Activated CD8-positive, alpha-beta T cell treated with anti-CD3 and anti-CD28 coated beads for 36 hours (primary cell): ENCODE measurements around the gene PALLD. TPM values are rescaled to one million over a fixed set of nuclear protein-coding genes. Genes with fewer than 3 reads are reported as not detected.

Experiments used
- ATAC-seq: fragments of 200-7000 bp; cut with Tn5 transposase; one replicate; pipeline ENCODE4 v1.10.0; 2021; ENCODE audit warnings: mild to moderate bottlenecking, moderate library complexity
- CTCF ChIA-PET: fragments of 350-600 bp; sonication (Branson Sonifier 250); formaldehyde crosslinking; loops from one replicate; lab custom pipeline; 2021; ENCODE audit warnings: antibody characterized with exemption; lab: Charles Lee
- POLR2A ChIA-PET: fragments of 350-600 bp; sonication (Branson Sonifier 250); formaldehyde crosslinking; loops from one replicate; lab custom pipeline; 2021; ENCODE audit warnings: antibody characterized with exemption; lab: Charles Lee
- DNase-seq: peaks from one replicate; pipeline ENCODE4 v3.0.0-alpha.2; 2020
- H3K27ac Mint-ChIP-seq: one replicate; pipeline ENCODE4 v1.8.0; 2021; ENCODE audit warnings: mild to moderate bottlenecking, mixed read lengths
- H3K27me3 Mint-ChIP-seq: one replicate; pipeline ENCODE4 v1.8.0; 2021; ENCODE audit warnings: mixed read lengths
- H3K36me3 Mint-ChIP-seq: one replicate; pipeline ENCODE4 v1.8.0; 2021; ENCODE audit warnings: low read depth, mixed read lengths
- H3K4me1 Mint-ChIP-seq: one replicate; pipeline ENCODE4 v1.8.0; 2021; ENCODE audit warnings: low read depth, mixed read lengths
- H3K4me3 Mint-ChIP-seq: one replicate; pipeline ENCODE4 v1.8.0; 2021; ENCODE audit warnings: mild to moderate bottlenecking, moderate library complexity, mixed read lengths
- H3K9me3 Mint-ChIP-seq: one replicate; pipeline ENCODE4 v1.8.0; 2021; ENCODE audit warnings: mixed read lengths
- intact Hi-C: fragments of 100-400 bp; cut with micrococcal nuclease; formaldehyde crosslinking; loops from one replicate; pipeline ENCODE4 v1.10.0; 2022
- total RNA-seq, 2 experiments: library from RNA; stranded (reverse); gene quantifications; one replicate each; pipeline ENCODE4 v1.2.3, GENCODE V29; 2021
- TF ChIP-seq, protein P1 (sequence below): fragments of 200-600 bp; IDR thresholded peaks from one replicate; pipeline ENCODE4 v1.8.0; 2022; ENCODE audit warnings: antibody characterized with exemption, mild to moderate bottlenecking

PALLD gene
- total RNA-seq, 2 experiments from 2014 or later: 0.41 to 0.60 TPM

DNA sequence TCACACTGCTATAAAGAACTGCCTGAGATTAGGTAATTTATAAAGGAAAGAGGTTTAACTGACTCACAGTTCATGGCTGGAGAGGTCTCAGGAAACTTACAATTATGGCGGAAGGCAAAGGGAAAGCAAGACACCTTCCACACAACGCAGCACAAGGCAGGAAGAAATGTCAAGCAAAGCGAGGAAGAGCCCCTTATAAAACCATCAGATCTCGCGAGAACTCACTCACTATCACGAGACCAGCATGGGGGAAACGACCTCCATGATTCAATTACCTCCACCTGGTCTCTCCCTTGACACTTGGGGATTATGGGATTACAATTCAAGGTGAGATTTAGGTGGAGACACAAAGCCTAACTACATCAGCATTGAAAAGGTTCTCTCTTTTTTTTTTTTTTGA is 39.6 kb downstream of the PALLD start:
- Mint-ChIP-seq H3K4me1 (no peaks in the 10 kb centered on the region), H3K9me3 (no peaks in the 10 kb centered on the region), H3K27ac (no peak overlapping the region), H3K27me3 (peaks cover 4% of the 10 kb centered on the region), H3K4me3 (no peak overlapping the region), H3K36me3 (no peaks in the 10 kb centered on the region)
- TF ChIP-seq, protein P1, sequence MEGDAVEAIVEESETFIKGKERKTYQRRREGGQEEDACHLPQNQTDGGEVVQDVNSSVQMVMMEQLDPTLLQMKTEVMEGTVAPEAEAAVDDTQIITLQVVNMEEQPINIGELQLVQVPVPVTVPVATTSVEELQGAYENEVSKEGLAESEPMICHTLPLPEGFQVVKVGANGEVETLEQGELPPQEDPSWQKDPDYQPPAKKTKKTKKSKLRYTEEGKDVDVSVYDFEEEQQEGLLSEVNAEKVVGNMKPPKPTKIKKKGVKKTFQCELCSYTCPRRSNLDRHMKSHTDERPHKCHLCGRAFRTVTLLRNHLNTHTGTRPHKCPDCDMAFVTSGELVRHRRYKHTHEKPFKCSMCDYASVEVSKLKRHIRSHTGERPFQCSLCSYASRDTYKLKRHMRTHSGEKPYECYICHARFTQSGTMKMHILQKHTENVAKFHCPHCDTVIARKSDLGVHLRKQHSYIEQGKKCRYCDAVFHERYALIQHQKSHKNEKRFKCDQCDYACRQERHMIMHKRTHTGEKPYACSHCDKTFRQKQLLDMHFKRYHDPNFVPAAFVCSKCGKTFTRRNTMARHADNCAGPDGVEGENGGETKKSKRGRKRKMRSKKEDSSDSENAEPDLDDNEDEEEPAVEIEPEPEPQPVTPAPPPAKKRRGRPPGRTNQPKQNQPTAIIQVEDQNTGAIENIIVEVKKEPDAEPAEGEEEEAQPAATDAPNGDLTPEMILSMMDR: no peak
- intact Hi-C loops: no loop called here
- POLR2A ChIA-PET: no interaction called here
- DNase-seq (no peak), ATAC-seq (no peak)
- CTCF ChIA-PET: no interaction called here

DNA sequence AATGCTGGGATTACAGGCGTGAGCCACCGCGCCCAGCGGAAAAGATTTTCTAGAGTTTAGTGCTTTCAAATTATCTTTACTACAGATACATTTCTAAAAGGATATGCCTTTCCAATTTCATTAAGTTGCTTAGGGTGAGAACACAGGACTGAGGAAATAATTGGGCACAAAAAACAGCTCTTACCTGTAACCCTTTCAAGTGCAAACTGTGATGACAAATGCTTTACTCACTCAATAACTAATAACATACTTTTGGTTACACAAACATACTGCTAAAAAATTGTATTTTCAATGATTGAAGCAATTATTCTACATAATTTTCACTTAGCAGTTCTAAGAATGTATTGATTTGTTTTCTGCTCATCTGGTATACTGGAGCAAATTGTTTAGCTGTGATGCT is 40.2 kb downstream of the PALLD start:
- no peaks in the 10 kb centered on the region for H3K9me3 Mint-ChIP-seq
- no peak overlapping the region for H3K27ac Mint-ChIP-seq
- ATAC-seq: no peak
- no peaks in the 10 kb centered on the region for H3K36me3 Mint-ChIP-seq
- peaks cover 4% of the 10 kb centered on the region for H3K27me3 Mint-ChIP-seq
- no peak overlapping the region for H3K4me3 Mint-ChIP-seq
- CTCF ChIA-PET: no interaction called here
- POLR2A ChIA-PET: interaction anchor here (1.2 kb wide), 1 partner anchor 34 kb away, joined by 3 read pairs; no protein-coding TSS in a partner anchor
- intact Hi-C loops: no loop called here
- DNase-seq: no peak
- no peaks in the 10 kb centered on the region for H3K4me1 Mint-ChIP-seq
- TF ChIP-seq, protein P1: no peak

DNA sequence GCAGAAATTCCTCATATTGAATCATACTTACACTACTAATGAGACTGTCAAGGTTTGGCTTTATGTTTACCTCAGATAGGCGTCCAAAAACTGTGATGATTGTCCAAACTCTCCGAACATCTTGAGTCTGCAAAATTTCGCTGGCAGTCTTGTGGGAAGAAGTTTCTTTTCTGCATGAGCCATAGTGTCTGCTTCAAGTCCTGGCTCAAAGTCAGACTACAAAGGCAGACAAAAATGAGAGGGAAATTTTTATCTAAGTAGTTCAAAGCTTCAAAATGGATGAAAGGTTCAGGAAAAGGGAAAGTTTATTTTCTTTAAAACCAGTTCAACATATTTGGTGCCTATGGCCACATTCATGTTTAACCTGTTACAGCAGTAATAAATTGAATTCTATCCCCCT is 40.7 kb downstream of the PALLD start:
- DNase-seq (no peak), ATAC-seq (no peak)
- TF ChIP-seq, protein P1: no peak
- Mint-ChIP-seq H3K27me3 (peaks cover 4% of the 10 kb centered on the region), H3K27ac (no peak overlapping the region), H3K36me3 (no peaks in the 10 kb centered on the region), H3K9me3 (no peaks in the 10 kb centered on the region), H3K4me3 (no peak overlapping the region), H3K4me1 (no peaks in the 10 kb centered on the region)
- CTCF ChIA-PET: no interaction called here
- POLR2A ChIA-PET: interaction anchor here (1.2 kb wide), 1 partner anchor 34 kb away, joined by 3 read pairs; no protein-coding TSS in a partner anchor
- intact Hi-C loops: no loop called here

DNA sequence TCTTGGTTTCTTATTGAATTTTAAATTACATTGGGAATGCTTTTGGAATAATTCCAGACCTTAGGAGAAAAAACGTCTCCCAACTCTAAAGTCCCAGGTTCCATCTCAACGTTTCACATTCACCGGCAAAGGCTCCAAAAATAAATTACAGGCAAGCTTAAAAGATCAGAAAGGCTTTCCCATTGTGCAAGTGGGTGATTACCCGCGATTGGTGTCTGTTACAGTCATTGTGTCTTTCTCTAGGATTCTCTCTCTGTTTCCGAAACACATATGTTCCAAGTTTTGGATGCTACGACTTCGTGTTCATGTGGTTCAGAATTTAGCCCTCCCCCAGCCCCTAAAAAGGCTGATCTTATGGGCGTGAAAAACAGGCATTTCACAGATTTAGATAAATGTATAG is 41.8 kb downstream of the PALLD start:
- peaks cover 4% of the 10 kb centered on the region for H3K27me3 Mint-ChIP-seq
- ATAC-seq (no peak), DNase-seq (no peak)
- intact Hi-C loops: no loop called here
- H3K27ac Mint-ChIP-seq: no peak overlapping the region
- TF ChIP-seq, protein P1: no peak
- no peaks in the 10 kb centered on the region for H3K9me3 Mint-ChIP-seq
- H3K36me3 Mint-ChIP-seq: no peaks in the 10 kb centered on the region
- H3K4me3 Mint-ChIP-seq: no peak overlapping the region
- POLR2A ChIA-PET: no interaction called here
- CTCF ChIA-PET: no interaction called here
- H3K4me1 Mint-ChIP-seq: no peaks in the 10 kb centered on the region

DNA sequence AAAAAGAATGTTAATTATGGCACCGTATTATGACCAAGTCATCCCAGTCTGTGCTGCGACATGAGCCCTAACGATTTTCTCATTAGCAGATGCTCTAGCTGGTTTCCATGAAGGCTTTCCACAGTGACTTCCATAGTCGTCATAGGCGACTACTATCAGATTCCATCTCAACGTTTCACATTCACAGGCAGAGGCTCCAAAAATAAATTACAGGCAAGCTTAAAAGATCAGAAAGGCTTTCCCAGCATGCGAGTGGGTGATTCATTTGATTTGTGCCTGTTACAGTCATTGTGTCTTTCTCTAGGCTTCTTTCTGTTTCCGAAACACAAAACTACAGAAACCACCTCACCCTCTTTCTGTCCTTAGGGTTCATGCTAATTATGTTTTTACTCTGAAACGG is 43.2 kb downstream of the PALLD start:
- ChIA-PET CTCF (interaction anchor here (1.0 kb wide), 1 partner anchor 384 kb away, joined by 3 read pairs; no protein-coding TSS in a partner anchor), POLR2A (no interaction called here)

More for the DNA sequence above, 43.2 kb downstream of the PALLD start:
- no peaks in the 10 kb centered on the region for H3K4me1 Mint-ChIP-seq
- no peak for ATAC-seq
- no peak overlapping the region for H3K27ac Mint-ChIP-seq
- no peak for DNase-seq
- H3K27me3 Mint-ChIP-seq: peaks cover 4% of the 10 kb centered on the region
- H3K4me3 Mint-ChIP-seq: no peak overlapping the region
- no peaks in the 10 kb centered on the region for H3K36me3 Mint-ChIP-seq
- intact Hi-C loops: no loop called here
- H3K9me3 Mint-ChIP-seq: no peaks in the 10 kb centered on the region
- TF ChIP-seq, protein P1: no peak
